ENCODE data around the gene MOGAT1. TPM values are rescaled to one million over a fixed set of nuclear protein-coding genes. Genes with fewer than 3 reads are reported as not detected.

The MOGAT1 gene
- total and polyA plus RNA-seq, 8 donors: 0.17 to 0.38 (median 0.29) TPM; not detected in 4

- FAIRE-seq: peak; percentile 74
These were observed 15.5 kb upstream of the MOGAT1 start, which contains the start of gene FARSB for GRCh38 chr2:222655787-222656525. Gene FARSB (minus strand): TSS chr2:222656092. CDS start chr2:222656073, 19 bp downstream.

GRCh38 chr2:222656526-222657446 is 14.7 kb upstream of the MOGAT1 start:
- H3K27ac ChIP-seq: peak overlapping the region; percentile 95 to 97 (median 96)
- intact Hi-C loops (cut with DNase I): no loop called here
- no peak for DNase-seq
- no peak for FAIRE-seq
- H3K36me3 ChIP-seq: no peaks in the 10 kb centered on the region
- H3K4me1 ChIP-seq: peaks cover 4 to 25% (median 10%) of the 10 kb centered on the region in 3 donors
- H3K4me3 ChIP-seq: peak overlapping the region; percentile 91 to 100 (median 98)
- 16 to 21% methylated on average over 13 of the region's 13 CpGs for WGBS, 2 donors
- H3K27me3 ChIP-seq: no peaks in the 10 kb centered on the region
- no peak for TF ChIP-seq CTCF (IDR thresholded peaks at IDR 0.05)
- no peaks in the 10 kb centered on the region for H3K9me3 ChIP-seq
- peak in 3 of 4 donors; percentile 2 to 13 (median 5) for ATAC-seq

More at GRCh38 chr2:222655787-222656525, 15.5 kb upstream of the MOGAT1 start, which contains the start of gene FARSB:
- ATAC-seq: peak; percentile 97 to 99 (median 97)
- Histone ChIP-seq H3K4me1 (peaks cover 4 to 25% (median 17%) of the 10 kb centered on the region in 3 donors), H3K4me3 (peak within 1 kb of the TSS; percentile 91 to 100 (median 98)), H3K27ac (peak within 1 kb of the TSS; percentile 95 to 97 (median 96)), H3K27me3 (no peaks in the 10 kb centered on the region), H3K36me3 (no peaks in the 10 kb centered on the region), H3K9me3 (no peaks in the 10 kb centered on the region)
- WGBS, 2 donors: 0 to 1% methylated on average over 45 of the region's 45 CpGs
- DNase-seq: peak; percentile 94 to 99 (median 94)
- TF ChIP-seq CTCF (IDR thresholded peaks at IDR 0.05): no peak
- intact Hi-C loops (cut with DNase I): no loop called here

GRCh38 chr2:222663479-222663878 is 8.0 kb upstream of the MOGAT1 start:
- no peaks in the 10 kb centered on the region for H3K9me3 ChIP-seq
- WGBS, 2 donors: 66 to 76% methylated on average over 3 of the region's 3 CpGs
- H3K36me3 ChIP-seq: no peaks in the 10 kb centered on the region
- no peak for FAIRE-seq
- no peak for TF ChIP-seq CTCF (IDR thresholded peaks at IDR 0.05)
- H3K4me3 ChIP-seq: no peak overlapping the region
- no peaks in the 10 kb centered on the region for H3K4me1 ChIP-seq
- no peak for DNase-seq
- no peaks in the 10 kb centered on the region for H3K27me3 ChIP-seq
- no peak overlapping the region for H3K27ac ChIP-seq
- no peak for ATAC-seq
- intact Hi-C loops (cut with DNase I): no loop called here

- FAIRE-seq: no peak
- Histone ChIP-seq H3K4me1 (peaks cover 0 to 4% (median 0%) of the 10 kb centered on the region in 3 donors), H3K4me3 (no peak overlapping the region), H3K9me3 (no peaks in the 10 kb centered on the region), H3K27me3 (no peaks in the 10 kb centered on the region), H3K27ac (no peak overlapping the region), H3K36me3 (no peaks in the 10 kb centered on the region)
- no peak for DNase-seq
- TF ChIP-seq CTCF (IDR thresholded peaks at IDR 0.05): no peak
- 84 to 92% methylated on average over 3 of the region's 3 CpGs for WGBS, 2 donors
- ATAC-seq: no peak
- intact Hi-C loops (cut with DNase I): no loop called here
These were observed 2.8 kb upstream of the MOGAT1 start for GRCh38 chr2:222668494-222669154.

Measured in pancreas (tissue), 10 donors.